ENCODE results near the gene HIPK2.

The HIPK2 gene

DNA sequence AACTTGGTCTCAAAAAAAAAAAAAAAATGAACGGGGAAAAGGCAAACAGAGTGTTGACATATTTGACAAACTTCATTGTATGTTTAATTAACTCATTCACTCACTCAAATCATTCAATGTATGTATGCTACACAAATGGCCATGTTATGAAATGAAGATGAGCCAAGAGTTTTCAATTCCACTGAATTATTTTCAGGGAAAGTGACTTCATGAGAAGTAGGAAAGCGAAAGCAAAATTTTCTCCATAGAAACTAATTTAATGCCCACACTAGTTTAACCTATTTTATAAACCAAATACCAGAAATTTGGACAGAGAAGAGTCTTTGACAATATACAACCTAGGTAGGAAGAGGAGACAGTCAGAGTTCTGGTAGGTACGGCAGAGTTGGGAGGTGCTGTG is 119.5 kb downstream of the HIPK2 start:
- in situ Hi-C loops (cut with MboI; ENCODE audit: low sequenced_read_pairs) = no loop called here

DNA sequence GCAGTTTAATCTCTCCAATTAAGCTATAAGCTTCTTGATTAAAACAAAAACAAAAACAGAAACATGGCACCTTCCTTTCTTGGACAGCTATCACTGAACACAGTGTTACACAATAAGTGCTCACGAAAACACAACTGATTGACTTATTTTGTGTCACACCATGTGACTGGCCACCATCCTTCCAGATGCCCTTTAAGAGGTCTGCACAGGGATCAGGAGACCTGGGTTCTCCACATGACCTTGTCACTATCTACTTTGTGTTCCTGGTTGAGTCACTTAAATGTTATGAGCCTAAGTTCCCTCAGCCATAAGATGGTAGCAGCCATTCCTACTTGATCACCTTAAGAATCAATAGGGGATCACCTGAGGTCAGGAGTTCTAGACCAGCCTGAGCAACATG is 120.1 kb downstream of the HIPK2 start:
- in situ Hi-C loops (cut with MboI; ENCODE audit: low sequenced_read_pairs) = no loop called here

DNA sequence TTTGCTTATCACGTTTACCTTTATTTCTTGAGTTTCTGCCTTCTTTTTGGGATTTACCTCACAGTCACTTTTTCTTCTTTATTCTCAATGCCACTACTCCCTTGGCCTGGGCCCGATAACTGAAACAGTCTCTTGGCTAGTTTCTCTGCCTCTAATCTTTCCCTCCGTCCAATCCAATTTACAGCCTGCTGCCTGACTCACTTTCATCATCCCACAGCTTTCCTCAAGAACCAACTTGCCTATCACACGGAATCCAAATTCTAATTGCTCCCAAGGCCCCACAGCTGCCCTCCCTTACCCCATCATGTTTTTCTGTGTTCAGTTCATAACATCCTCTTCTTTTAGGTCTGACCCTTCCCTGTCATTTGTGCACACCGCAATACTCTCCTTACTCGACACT is 121.4 kb downstream of the HIPK2 start:
- in situ Hi-C loops (cut with MboI; ENCODE audit: low sequenced_read_pairs) = no loop called here

DNA sequence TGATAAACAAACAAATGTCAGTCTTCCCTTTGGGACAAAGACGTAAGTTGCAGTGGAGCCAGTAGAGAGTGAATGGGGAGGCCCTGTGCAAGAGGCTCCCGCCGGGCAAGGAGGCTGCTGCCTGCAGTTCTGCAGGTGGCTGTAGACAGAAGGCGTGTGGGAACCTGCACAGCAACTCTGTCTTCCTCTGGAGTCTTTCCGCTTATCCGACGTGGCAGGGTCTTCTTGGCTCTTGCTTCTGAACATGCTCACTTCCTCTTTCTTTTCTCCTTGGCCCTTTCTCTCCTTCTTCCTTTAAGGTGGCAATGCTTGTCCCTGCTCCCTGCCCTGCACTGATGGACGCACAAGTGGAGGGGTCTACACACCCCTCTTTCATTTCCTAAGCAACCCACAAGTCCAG is 122.5 kb downstream of the HIPK2 start:
- in situ Hi-C loops (cut with MboI; ENCODE audit: low sequenced_read_pairs) = no loop called here

DNA sequence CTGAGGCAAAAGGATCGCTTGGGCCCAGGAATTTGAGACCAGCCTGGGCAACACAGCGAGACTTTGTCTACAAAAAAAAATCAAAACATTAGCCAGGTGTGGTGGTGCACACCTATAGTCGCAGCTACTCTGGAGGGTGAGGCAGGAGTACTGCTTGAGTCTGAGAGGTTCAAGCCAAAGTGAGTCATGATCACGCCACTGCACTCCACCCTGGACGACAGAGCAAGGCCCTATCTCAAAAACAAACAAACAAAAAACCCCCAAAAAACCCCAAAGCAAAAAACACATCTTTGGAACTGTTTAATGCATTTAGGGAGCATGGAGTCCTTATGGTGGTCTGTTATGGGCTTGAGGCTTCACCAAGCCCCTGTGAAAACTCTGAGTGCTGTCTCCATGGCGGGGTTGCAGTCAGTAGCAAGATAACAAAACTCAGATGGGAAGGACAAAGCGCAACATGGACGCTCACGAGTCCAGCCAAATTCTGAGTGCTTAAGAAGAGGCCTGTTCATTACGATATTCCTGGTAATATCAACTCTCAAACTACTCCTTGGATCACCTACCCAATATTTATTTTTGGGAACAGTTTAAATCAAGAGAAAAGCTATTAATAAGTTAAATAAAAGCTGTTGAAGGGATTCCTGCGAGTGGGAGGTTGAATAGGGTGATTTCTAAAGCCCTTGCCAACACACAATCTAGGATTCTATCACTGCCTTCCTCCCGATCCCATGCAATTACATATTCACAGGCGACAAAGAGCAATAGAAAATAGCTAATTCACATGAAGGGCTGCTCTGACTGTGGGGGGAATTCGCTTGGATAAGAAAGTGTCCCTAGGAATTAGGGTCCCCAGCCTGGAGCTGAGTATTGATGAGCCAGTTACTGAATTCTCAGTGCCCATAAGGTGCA is 123.3 kb downstream of the HIPK2 start:
- in situ Hi-C loops (cut with MboI; ENCODE audit: low sequenced_read_pairs) = no loop called here

DNA sequence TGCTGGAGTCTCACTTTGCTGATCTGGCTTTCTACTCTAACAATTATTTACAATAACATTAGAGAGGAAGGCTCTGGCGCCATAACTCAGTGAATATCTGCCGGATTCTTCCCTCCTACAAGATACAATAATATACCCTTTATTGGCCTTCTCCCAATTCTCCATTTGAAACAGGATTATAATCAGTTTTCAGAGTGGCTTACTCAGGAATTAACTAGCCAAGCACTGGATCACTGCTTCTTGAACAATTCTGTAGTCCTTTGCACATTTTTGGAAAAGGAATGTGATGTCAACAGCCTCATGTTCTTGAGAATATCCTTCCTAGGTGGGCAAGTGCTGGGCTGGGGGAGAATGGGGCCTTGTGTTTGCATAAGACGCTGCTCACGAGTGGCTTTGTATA is 125.9 kb downstream of the HIPK2 start:
- in situ Hi-C loops (cut with MboI; ENCODE audit: low sequenced_read_pairs) = no loop called here

DNA sequence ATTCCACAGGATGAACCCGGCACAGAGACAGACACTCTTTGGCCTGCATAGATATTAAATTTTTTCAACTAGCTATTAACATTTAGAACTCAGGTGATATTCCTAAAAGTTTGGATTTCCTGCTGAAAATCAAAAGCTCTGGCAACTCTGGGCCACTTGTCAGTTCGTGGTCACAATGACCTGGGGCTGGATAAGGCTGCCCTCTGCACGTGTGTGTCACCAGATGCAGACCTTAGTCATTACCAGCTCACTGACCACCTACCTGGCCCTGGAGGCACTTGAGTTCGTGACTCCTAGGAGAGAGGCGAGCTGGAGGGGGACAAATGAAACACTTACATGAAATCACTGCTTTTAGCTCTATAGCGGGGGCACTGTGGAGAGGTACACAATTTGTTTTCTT is 126.5 kb downstream of the HIPK2 start:
- in situ Hi-C loops (cut with MboI; ENCODE audit: low sequenced_read_pairs) = no loop called here

DNA sequence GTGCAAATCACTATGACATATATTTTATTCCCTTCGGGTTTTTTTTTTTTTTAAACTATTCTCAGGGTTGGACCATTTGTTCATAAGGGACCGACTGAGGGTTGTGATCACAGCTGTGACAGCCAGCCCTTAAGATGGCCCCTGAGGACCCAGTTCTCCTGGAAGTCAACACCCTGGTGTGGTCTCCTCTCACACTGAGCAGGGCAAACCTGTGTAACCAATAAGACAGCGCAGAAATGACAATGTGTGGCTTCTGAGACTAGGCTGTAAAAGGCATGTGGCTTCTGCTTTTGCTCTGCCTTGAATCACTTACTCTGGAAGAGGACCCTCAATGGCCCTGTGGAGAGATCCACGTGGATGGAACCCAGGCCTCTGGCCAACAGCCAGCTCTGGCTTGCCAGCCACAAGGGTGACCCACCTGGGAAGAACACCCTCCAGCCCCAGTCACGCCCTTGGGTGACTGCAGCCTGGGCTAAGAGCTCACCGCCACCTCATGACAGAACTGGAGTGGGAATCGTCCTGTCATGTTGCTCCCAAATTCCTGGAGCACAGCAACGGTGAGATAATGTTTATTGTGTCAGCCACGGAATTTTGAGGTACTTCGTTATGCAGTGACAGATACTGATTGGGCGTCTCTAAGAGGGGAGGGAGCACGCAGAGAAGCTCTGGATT is 127.2 kb downstream of the HIPK2 start:
- in situ Hi-C loops (cut with MboI; ENCODE audit: low sequenced_read_pairs) = no loop called here

DNA sequence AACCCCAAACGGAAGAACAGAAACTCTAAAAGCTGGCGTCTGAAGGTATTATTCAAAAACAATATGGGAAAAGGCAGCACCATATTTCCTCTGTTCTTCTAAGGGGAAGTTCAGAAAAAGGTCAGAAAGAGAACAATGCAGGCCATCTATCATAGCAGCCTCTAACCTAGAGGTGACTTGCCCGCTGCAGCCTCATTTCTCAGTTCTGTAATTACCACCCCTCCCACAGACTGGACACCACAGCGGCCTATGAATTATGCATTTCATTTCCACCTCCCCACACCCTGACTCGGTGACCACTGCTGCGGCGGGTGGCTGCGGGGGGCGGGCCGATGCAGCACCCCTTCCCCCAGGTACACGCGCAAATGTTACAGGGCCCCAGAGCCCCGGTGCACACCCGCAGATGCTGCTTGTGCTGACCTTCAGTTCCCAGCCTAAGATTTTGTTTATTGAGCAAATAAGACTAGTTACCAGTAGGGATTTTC is 128.8 kb downstream of the HIPK2 start:
- in situ Hi-C loops (cut with MboI; ENCODE audit: low sequenced_read_pairs) = loop anchor here (10.0 kb wide), 1 partner anchor 356 kb away; no protein-coding TSS in a partner anchor

DNA sequence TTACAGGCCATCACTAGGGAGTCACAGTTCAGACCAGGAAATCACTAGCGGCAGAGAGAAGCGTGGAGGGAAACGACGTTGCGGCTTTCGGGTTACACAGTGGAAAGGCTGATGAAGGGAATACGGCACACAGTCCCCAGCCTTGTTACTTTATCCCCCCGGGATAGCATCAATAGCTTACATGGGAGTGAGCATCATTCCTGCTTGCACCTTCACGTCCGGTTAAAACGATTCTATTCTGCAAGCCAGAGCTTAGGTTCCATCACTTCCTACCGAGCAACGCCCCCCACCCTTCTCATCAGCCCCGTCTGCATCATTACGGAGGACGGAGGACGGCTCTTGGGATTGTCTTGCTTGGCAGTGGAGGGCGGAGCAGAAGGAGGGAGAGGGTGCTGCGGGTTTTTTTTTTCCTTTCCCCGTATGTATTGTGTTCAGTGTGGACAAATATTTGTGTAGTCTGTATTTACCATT is 129.4 kb downstream of the HIPK2 start:
- in situ Hi-C loops (cut with MboI; ENCODE audit: low sequenced_read_pairs) = loop anchor here (10.0 kb wide), 1 partner anchor 356 kb away; no protein-coding TSS in a partner anchor

DNA sequence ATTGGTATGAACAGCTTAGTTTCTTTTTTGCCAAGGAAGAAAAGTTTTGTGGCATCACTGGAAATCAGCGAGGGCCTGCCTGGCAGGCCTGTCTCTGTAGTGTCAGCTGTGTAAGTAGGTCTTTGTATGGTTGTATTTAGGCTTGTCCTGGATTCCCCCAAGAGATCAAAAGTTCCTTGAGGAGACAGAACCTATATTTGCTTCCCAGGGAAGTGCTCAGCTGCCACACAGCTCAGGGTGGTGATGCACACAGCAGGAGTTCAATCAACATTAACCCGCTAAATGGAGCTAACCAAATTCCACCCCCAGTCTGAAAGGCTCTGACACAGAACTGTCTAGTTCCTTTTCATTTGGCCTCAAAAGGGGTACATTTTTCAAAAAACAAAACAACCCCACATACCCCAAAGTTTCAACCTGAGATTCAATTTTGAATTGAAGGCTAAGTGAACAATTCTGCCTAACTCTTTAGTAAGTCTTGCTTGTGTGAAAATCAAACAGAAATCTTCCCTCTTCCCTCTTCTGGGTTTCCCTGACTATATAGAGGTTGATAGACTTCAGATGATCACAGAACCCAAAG is 129.9 kb downstream of the HIPK2 start:
- in situ Hi-C loops (cut with MboI; ENCODE audit: low sequenced_read_pairs) = loop anchor here (10.0 kb wide), 1 partner anchor 357 kb away; no protein-coding TSS in a partner anchor

DNA sequence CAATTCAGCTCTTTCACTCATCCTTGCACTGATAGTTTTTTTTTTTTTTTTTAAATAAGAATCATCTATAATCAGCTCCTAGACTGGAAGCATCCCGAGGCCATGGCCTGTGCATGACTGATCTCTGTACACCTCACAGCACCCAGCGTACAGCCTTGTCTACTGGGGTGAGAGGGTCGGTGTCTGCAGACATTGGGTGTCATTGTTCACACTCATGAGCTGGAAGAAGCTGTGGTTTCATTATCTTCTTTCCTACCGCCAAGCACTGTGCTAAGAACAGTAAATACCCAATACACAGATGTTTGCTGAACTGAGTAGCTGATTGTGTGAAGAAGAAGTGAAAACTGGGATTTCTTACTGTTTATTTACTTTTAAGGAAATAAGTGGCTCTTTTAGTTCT is 130.7 kb downstream of the HIPK2 start:
- in situ Hi-C loops (cut with MboI; ENCODE audit: low sequenced_read_pairs) = loop anchor here (10.0 kb wide), 1 partner anchor 358 kb away; no protein-coding TSS in a partner anchor

DNA sequence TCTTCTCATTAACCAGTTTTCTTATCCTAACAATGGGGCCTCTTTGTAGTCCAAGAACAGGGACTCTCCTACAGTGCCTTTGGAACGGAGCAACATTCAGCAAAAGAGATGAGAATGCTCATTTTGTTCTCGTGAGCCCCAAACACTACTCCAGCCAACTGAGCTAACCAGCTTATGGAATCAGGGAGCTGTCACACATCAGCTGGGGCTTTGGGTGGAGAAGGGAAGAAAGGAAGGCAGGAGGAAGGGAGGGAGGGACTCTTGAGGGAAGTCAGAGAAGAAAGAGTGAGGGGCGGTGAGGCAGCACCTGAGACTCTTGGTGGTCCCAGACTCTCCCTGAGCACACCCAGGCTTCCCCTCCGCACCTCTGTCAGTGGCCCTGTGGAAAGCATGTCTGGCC is 131.2 kb downstream of the HIPK2 start:
- in situ Hi-C loops (cut with MboI; ENCODE audit: low sequenced_read_pairs) = loop anchor here (10.0 kb wide), 1 partner anchor 358 kb away; no protein-coding TSS in a partner anchor

DNA sequence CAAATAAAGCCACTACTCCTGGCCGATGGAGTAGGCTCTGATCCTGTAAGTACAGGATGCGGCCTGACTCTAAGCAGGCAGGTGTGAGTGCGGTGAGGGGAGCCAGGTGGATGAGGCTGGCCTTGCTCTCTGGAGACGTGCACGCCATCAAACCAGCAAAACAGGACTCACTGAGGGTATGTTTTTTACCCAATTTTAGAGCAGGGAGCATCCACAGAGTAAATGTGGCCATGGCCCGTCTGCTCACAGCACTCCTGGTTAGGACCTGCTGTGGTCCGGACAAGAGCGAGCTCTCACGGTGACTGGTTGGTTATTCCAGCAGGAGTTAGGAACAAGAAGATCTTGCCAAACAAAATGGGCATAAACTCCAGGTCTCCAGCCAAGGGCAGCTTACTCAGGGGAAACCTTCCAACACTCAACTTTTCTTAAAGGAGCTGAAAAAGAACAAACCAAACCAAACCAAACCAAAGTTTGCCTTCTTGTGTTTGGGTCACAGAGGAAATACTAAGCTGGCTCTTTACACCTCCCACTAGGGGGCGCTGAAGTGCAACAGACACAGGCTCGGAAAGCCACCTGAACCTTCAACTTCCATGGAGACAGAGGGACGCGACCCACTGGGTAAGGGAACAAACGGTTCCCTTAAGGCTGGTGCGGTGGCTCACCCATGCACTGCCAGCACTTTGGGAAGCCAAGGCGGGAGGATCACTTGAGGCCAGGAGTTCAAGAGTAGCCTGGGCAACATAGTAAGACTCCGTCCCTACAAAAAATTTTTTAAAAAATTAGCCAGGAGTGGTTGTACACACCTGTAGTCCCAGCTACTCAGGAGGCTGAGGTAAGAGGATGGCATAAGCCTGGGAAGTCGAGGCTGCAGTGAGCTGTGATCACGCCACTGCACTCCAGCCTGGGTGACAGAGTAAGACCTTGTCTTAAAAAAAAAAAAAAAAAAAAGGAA is 131.9 kb downstream of the HIPK2 start:
- in situ Hi-C loops (cut with MboI; ENCODE audit: low sequenced_read_pairs) = loop anchor here (10.0 kb wide), 1 partner anchor 359 kb away; no protein-coding TSS in a partner anchor

DNA sequence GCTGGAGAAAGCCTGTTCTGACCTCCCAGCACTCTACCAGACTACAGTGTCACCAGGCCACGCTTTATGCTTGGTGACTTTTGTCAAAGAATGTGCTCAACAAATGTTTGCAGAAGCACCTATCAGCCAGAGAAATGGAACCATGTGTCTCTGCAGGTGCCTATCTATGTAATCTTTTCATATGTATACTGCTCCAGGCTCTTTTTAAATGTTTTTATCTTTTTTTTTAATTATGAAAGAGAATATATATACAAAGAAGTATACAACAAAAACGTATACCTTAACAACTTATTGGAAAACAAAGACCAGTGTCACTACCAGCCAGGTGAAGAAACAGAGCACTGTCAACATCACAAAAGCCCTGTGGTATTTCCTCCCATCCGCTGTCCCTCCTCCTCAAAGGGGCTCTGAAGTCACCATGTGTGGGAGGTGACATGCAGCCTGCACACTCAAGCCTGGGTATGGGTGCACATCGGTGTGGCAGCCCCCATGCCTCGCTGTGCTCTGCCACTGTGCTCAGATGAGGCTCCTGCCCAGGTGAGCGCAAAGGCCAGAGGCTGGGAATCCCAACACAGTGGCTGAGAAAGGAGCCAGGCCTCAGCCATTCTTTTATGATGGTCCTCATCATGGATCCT is 133.7 kb downstream of the HIPK2 start:
- in situ Hi-C loops (cut with MboI; ENCODE audit: low sequenced_read_pairs) = loop anchor here (10.0 kb wide), 1 partner anchor 361 kb away; no protein-coding TSS in a partner anchor

DNA sequence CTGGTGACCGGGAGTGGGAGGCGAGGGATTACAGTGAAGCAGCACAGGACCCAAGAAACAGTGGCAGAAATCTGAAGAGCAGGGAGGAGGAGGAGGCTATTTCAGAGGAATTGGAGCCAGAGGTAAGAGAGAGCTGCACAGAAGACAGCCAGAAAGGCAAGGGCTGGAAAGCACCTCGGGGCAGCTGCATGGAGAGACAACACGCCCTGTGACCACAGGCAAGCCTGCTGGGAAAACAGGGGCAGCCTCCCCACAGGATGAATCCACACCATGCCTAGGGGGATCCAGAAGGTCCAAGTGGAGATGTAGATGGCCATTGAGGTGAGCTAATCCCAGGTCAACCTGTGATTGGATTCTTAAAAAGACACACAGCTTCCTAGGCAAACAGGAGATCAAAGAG is 135.5 kb downstream of the HIPK2 start:
- in situ Hi-C loops (cut with MboI; ENCODE audit: low sequenced_read_pairs) = loop anchor here (10.0 kb wide), 1 partner anchor 363 kb away; no protein-coding TSS in a partner anchor

DNA sequence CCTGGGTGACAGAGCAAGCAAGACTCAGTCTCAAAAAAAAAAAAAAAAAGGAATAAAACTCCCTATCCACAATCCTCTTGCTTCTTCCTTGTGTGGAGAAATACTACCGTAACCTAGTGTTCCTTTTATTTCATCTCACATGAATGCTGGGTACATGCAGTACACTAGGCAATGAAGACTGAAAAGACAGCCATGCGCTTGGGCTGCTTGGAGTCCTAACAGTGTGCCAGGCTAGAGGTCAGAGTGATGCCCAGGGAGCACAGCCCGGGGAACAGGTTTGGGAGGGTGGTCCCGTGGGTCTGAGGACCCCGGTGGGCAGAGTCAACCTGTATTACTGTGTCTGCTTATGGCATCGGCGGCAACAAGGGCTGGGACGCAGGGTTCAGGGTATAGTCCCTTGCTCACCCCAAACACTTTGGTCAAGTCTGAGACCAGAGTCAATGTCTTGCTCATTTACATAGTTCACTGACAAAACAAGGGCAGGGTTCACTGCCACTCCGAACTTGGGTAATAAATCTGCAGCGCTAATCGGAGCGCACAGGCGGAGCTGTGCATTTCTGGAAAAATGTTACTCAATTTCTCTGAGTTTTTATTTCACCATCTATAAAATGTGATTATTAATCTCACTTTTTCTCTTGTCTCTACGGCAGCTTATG is 136.3 kb downstream of the HIPK2 start:
- in situ Hi-C loops (cut with MboI; ENCODE audit: low sequenced_read_pairs) = loop anchor here (10.0 kb wide), 1 partner anchor 363 kb away; no protein-coding TSS in a partner anchor

DNA sequence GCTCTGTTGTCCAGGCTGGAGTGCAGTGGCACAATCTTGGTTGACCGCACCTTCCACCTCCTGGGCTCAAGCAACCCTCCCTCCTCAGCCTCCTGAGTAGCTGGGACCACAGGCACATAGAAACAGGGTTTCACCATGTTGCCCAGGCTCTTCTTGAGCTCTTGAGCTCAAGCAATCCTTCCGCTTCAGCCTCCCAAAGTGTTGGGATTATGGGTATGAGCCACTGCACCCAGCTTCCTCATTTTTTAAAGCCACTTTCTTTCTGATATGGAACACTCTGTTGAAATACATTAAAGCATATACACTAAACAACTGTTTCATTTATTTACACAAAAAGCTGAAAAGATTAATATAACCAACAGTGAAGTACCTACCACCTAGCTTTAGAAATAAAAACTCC is 137.1 kb downstream of the HIPK2 start:
- in situ Hi-C loops (cut with MboI; ENCODE audit: low sequenced_read_pairs) = loop anchor here (10.0 kb wide), 1 partner anchor 364 kb away; no protein-coding TSS in a partner anchor

DNA sequence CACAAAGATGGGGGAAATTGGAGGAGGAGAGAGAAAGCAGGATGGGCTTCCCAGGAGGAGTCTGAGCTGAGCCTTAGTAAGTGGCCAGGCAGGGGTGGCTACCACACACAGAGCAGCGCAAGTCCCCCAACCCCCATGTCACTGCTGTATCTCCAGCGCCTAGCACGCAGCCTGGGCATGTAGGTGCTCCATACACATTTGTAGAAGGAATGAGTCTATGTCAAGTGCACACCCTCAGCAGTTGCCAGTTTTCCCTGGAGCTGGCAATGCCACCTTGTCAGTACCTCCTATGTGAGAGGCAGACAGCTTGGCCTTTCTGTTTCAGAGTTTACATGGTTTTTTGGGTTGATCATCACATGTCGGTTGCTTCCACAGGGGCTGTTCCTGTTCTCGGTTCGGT is 138.2 kb downstream of the HIPK2 start:
- in situ Hi-C loops (cut with MboI; ENCODE audit: low sequenced_read_pairs) = no loop called here
